ENCODE measurements around the gene MCRIP2.
"Not testable (repeated sequence)": the region's sequence is repeated elsewhere in the genome, so short reads cannot be mapped to it uniquely, and the experiment has no call there.

MCRIP2 gene, protein sequence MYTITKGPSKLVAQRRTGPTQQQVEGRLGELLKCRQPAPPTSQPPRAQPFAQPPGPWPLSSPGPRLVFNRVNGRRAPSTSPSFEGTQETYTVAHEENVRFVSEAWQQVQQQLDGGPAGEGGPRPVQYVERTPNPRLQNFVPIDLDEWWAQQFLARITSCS

DNA sequence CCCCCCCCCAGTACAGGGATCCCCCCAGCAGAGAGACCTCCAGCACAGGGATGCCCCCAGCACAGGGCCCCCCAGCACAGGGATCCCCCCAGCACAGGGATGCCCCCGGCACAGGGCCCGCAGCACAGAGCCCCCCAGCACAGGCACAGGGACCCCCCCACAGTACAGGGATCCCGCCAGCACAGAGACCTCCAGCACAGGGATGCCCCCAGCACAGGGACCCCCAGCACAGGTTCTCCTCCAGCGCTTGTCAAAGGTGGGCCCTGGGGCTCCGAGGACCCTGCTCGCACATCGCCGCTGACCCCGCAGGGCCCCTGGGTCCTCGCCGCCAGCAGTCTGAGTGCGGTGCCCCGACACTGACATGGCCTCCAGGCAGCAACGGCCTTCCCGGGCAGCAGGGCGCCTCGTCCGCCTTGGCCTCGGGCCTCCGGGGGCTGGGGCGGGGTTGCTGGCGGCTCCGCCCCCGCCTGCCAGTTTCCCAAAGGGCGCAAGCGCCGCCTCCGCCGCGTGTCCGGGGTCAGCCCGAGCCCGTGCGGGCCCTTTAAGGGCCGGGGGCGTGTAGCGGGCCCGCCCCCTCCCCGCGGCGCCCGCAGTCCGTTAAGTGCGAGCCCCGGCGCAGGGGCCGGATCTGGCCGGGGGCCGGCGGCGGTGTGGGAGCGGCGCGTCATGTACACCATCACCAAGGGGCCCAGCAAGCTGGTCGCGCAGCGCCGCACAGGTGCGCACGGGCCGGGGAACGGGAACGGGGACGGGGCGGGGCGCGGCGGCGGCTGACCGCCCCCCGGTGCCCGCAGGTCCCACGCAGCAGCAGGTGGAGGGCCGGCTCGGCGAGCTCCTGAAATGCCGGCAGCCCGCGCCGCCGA, at the start of gene MCRIP2:
Gene MCRIP2 (plus strand): TSS at position 503 of the 863 bp plus-strand sequence. CDS start 164 bp downstream, at position 667.
- H4K20me1 ChIP-seq = peaks cover 41% of the 10 kb centered on the region
- peak within 1 kb of the TSS; percentile 99 for H3K4me2 ChIP-seq
- no peak for TF ChIP-seq Cebpa-rat (IDR thresholded peaks at IDR 0.05)
- peaks cover 81% of the 10 kb centered on the region for H3K4me1 ChIP-seq
- peaks cover 7% of the 10 kb centered on the region for H3K36me3 ChIP-seq
- peak within 1 kb of the TSS; percentile 90 for H3K27ac ChIP-seq
- no peaks in the 10 kb centered on the region for H3K27me3 ChIP-seq
- H3K9ac ChIP-seq = peak within 1 kb of the TSS; percentile 87
- peak within 1 kb of the TSS; percentile 93 for H3K4me3 ChIP-seq
- no peaks in the 10 kb centered on the region for H3K9me3 ChIP-seq

DNA sequence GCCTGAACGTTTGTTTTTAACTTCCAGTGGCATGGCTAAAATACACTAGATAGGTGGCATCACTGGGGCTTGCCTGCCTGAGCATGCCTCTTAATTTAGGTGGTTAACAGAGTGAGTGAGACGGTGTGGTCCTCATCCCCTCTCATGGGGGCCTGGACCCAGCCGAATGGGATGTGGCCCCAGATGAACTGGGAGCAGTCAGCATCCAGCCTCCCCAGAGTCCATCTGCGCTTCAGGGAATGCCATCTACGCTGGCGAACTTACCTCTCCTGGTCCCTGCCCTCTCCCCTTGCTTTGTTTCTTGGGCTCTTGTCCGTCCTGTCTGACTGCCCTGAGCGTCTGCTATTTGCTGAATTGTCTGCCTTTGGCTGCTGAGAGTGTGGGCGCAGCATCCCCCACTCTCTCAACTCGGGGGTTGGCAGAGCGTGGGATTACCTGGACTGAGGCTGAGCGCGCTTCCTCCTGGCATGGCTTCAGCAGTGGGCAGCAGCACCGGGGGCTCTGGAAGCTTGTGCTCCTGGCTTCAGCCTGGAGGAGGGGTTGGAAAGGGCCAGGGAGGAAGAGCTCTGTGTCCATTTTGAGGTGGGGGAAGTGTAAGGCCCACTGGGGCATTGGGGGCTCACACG, 49.6 kb upstream of the MCRIP2 start:
- Histone ChIP-seq H3K9ac (peak overlapping the region; percentile 61; the same call in 1 of the 2 replicates), H3K4me1 (peaks cover 78% of the 10 kb centered on the region), H3K27me3 (no peaks in the 10 kb centered on the region), H3K9me3 (no peaks in the 10 kb centered on the region), H3K36me3 (peaks cover 10% of the 10 kb centered on the region), H3K27ac (peak overlapping the region; percentile 76), H3K4me2 (peak overlapping the region; percentile 96), H3K4me3 (no peak overlapping the region), H4K20me1 (peaks cover 85% of the 10 kb centered on the region)
- no peak for TF ChIP-seq Cebpa-rat (IDR thresholded peaks at IDR 0.05)

DNA sequence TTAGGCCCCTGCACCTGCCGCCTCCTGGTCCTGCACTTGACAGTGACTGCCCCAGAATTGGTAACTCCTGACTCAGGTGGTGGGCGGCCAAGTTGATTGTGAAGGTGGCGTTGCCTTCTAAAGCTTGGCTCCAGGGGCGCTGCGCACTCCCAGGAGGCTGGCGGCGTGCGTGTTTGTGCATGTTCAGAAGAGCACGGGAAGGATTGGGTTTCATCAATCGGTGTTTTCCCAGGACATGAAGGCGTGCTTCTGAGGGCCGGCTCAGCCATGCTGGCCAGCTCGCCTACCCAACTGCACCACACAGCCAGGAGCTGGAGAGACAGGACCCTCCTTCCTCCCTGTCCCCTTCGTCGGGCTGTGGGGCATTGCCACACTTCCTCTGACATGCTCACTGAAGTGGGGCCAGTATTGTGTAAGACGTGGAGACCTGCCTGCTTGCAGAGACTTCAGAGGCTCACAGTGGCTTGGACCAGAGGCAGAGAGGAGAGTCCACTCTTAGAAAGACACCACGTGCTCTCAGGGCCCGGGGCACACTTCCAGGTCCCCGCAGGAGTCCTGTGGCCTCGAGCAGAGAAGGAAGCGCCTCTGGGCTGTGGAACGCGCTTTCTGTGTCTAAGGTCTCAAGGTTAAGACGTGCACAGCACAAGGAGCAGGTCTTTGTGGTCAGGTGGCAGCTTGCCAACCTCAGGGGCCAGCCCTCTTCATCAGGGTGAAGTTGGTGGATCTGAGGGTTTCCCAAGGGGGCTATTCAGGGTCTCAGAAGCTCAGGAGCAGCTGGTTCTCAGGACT, 48.9 kb upstream of the MCRIP2 start:
- no peak overlapping the region for H3K4me3 ChIP-seq

DNA sequence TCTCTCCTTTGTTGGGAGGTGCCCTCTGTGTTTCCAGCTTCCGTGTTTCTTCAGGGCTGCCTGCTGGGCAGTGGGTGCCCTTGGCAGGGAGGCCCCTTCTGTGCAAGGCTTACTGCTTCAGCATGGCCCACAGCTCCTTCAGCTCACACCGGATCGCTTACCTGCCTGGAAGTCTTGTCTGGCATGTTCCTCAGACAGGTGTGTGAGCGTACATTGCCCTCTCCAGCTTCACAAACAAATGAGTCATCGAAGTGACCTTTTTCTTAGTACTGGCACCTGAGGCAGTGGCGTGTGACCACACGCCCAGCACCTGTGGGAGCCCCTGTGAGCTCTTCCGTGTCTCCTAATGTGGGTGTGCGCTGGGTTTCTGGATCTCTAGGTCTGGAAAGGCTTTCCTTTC, 48.2 kb upstream of the MCRIP2 start:
- peak overlapping the region; percentile 76 for H3K27ac ChIP-seq
- H3K27me3 ChIP-seq = no peaks in the 10 kb centered on the region
- peak overlapping the region; percentile 96 for H3K4me2 ChIP-seq
- no peaks in the 10 kb centered on the region for H3K9me3 ChIP-seq
- H3K4me3 ChIP-seq = no peak overlapping the region
- peaks cover 18% of the 10 kb centered on the region for H3K36me3 ChIP-seq
- H3K9ac ChIP-seq = peak overlapping the region; percentile 61
- TF ChIP-seq Cebpa-rat (IDR thresholded peaks at IDR 0.05) = no peak
- H4K20me1 ChIP-seq = peaks cover 74% of the 10 kb centered on the region
- peaks cover 65% of the 10 kb centered on the region for H3K4me1 ChIP-seq

More for the DNA sequence above, 48.9 kb upstream of the MCRIP2 start:
- Histone ChIP-seq H4K20me1 (peaks cover 81% of the 10 kb centered on the region), H3K27ac (peak overlapping the region; percentile 76), H3K9ac (peak overlapping the region; percentile 61), H3K27me3 (no peaks in the 10 kb centered on the region), H3K36me3 (peaks cover 14% of the 10 kb centered on the region), H3K4me2 (peak overlapping the region; percentile 96), H3K9me3 (no peaks in the 10 kb centered on the region), H3K4me1 (peaks cover 71% of the 10 kb centered on the region)
- peak; percentile 93 for TF ChIP-seq Cebpa-rat (IDR thresholded peaks at IDR 0.05)

DNA sequence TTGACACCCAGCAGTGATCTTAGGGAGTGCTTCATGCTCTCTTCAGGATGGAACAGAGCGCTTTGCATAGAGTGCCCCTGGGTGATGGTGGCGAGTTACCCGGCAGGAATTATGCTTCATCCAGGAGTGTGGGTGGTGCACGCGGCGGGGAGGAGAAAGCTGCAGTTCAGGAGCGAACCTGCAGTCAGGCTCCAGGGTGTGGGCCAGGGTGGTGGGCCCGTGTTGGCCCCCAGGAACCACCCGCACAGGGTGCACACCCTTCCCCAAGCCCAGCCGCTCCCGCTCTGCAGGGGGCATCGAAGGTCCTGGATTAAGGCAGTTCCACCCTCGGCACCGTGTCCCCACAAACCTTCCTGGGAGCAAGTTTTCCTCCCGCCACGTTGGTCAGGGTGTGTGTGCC, 47.8 kb upstream of the MCRIP2 start:
- Histone ChIP-seq H3K36me3 (peaks cover 22% of the 10 kb centered on the region), H3K4me1 (peaks cover 65% of the 10 kb centered on the region), H3K9me3 (0 out of 2 replicates have a peak, but pooled peaks cover 2% of the 10 kb centered on the region), H3K4me2 (peak overlapping the region; percentile 96), H3K4me3 (no peak overlapping the region), H3K9ac (peak overlapping the region; percentile 61), H3K27ac (peak overlapping the region; percentile 76), H3K27me3 (no peaks in the 10 kb centered on the region), H4K20me1 (peaks cover 71% of the 10 kb centered on the region)
- TF ChIP-seq Cebpa-rat (IDR thresholded peaks at IDR 0.05) = no peak

DNA sequence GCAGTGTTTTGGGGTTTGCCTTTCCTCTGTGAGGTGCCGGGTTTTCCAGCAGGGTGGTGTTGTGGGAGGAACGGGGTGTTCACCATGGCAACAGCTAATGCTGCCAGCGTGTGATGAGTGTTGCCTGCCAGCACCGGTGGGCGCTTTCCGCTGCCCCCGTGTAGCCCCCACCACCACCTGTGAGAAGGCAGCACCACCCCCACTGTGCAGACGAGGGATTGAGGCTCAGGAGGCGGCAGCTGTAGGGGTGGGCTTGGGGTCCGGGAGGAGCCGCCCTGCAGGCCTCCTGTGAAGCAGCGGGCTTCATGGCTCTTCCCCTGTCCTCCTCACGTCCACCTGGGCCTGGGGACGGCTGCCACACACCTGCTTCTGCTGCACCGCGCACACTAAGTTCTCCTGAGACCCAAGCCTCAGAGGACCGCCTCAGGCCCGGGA, 46.5 kb upstream of the MCRIP2 start:
- peaks cover 8% of the 10 kb centered on the region; the same call in 1 of the 2 replicates for H3K9me3 ChIP-seq
- peaks cover 32% of the 10 kb centered on the region for H3K36me3 ChIP-seq
- no peak overlapping the region for H3K4me3 ChIP-seq
- H3K27me3 ChIP-seq = no peaks in the 10 kb centered on the region
- H3K9ac ChIP-seq = 0 out of 2 replicates have a peak overlapping the region, but pooled peaks have one; percentile 24
- H3K27ac ChIP-seq = no peak overlapping the region
- peaks cover 65% of the 10 kb centered on the region for H3K4me1 ChIP-seq
- H4K20me1 ChIP-seq = peaks cover 73% of the 10 kb centered on the region
- no peak for TF ChIP-seq Cebpa-rat (IDR thresholded peaks at IDR 0.05)
- H3K4me2 ChIP-seq = peak overlapping the region; percentile 65

DNA sequence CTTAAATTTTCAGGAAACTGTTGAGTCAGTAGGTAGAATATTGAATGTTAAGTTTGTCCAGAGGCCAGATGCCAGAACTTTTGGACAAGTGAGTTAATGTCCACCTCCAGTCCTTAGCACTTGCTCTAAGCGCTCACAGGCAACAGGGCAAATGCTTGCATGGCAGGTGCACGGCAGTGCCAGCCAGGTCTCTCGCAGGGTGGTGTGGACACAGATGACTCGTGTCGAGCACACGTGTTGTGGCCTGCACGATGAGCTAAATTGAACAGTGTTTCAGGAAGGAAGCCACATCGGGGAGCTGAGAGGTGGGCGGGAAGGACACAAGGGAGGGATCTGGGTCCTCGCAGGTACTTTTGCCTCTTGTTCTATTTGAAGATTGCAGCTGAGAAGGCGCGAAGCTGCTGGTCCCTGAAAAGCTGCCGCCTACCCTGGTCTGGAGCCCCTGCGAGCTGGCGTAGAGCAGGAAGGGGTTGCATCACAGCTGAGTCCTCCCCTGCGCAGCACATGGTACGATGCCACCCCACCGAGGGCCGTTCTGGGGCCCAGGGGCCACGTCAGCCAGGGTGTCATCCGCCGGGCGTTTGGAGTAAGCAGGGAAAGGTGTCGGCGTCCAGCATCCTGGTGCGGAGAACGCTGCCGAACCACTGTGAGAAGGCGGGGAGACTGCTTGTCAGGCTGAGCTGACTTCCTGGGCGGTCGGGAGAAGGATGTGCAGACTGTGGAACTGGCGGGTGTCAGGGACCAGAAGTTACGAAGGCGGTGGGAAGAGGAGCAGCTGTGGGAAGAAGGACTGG, 45.5 kb upstream of the MCRIP2 start:
- Histone ChIP-seq H3K4me1 (peaks cover 66% of the 10 kb centered on the region), H3K9me3 (peaks cover 8% of the 10 kb centered on the region; the same call in 1 of the 2 replicates), H3K4me2 (peak overlapping the region; percentile 65), H3K36me3 (peaks cover 35% of the 10 kb centered on the region), H3K9ac (no peak overlapping the region), H4K20me1 (peaks cover 73% of the 10 kb centered on the region), H3K27ac (peak overlapping the region; percentile 46; the same call in 1 of the 2 replicates), H3K4me3 (no peak overlapping the region), H3K27me3 (no peaks in the 10 kb centered on the region)
- TF ChIP-seq Cebpa-rat (IDR thresholded peaks at IDR 0.05) = no peak

DNA sequence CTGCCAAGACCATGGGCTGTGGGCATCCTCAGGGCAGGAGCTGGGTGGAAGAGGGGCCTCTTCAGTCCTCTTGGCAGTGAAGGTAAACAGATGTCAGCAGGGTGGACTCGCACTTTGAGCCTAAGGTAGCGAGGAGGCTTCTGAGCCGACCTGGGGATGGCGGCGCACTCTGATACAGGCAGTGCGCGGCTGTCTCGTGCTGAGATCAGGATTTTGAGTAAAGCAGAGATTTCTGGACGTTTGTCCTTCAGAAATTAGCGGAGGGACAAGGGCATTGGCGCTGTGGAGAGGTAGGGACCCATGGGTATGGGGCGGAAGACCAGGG, 44.9 kb upstream of the MCRIP2 start:
- peaks cover 72% of the 10 kb centered on the region for H4K20me1 ChIP-seq
- peaks cover 8% of the 10 kb centered on the region; the same call in 1 of the 2 replicates for H3K9me3 ChIP-seq
- no peak for TF ChIP-seq Cebpa-rat (IDR thresholded peaks at IDR 0.05)
- H3K27ac ChIP-seq = peak overlapping the region; percentile 46; the same call in 1 of the 2 replicates
- H3K4me3 ChIP-seq = no peak overlapping the region
- H3K4me1 ChIP-seq = peaks cover 62% of the 10 kb centered on the region
- H3K36me3 ChIP-seq = peaks cover 37% of the 10 kb centered on the region
- H3K4me2 ChIP-seq = peak overlapping the region; percentile 65
- H3K27me3 ChIP-seq = no peaks in the 10 kb centered on the region
- H3K9ac ChIP-seq = no peak overlapping the region

DNA sequence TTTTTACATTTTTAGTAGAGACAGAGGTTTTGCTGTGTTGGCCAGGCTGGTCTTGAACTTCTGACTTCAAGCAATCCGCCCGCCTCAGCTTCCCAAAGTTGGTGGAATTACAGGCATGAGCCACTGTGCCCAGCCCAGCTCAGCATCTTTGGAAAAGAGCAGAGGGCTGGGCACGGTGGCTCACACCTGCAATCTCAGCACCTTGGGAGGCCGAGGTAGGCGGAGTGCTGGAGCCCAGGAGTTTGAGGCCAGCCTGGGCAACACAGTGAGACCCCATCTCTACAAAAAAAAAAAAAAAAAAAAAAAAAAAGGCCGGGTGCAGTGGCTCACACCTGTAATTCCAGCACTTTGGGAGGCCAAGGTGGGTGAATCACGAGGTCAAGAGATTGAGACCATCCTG, 44.0 kb upstream of the MCRIP2 start:
- H3K4me2 ChIP-seq, H3K27ac ChIP-seq, H3K4me3 ChIP-seq, H3K9me3 ChIP-seq, H3K27me3 ChIP-seq, H3K9ac ChIP-seq: not testable (repeated sequence)
- Histone ChIP-seq H3K4me1 (peaks cover 52% of the 10 kb centered on the region), H4K20me1 (peaks cover 71% of the 10 kb centered on the region), H3K36me3 (peaks cover 37% of the 10 kb centered on the region)
